ENCODE data around the gene ALS2CL. TPM values are rescaled to one million over a fixed set of nuclear protein-coding genes. Genes with fewer than 3 reads are reported as not detected.

Gene ALS2CL
- total RNA-seq, 2 experiments from 2014 or later = 3.6 to 4.5 TPM

GRCh38 chr3:46664188-46664970 lies 29.1 kb downstream of the ALS2CL start:
- peaks cover 3% of the 10 kb centered on the region for H3K4me1 Mint-ChIP-seq
- H3K27me3 Mint-ChIP-seq = peaks cover 3% of the 10 kb centered on the region
- H3K36me3 Mint-ChIP-seq = no peaks in the 10 kb centered on the region
- DNase-seq (no peak), ATAC-seq (ENCODE audit: low read depth) (no peak)
- no peak overlapping the region for H3K4me3 Mint-ChIP-seq
- H3K9me3 Mint-ChIP-seq = no peaks in the 10 kb centered on the region
- no peak overlapping the region for H3K27ac Mint-ChIP-seq
- POLR2A ChIA-PET = no interaction called here

- no peaks in the 10 kb centered on the region for H3K36me3 Mint-ChIP-seq
- H3K4me3 Mint-ChIP-seq = no peak overlapping the region
- ATAC-seq (ENCODE audit: low read depth) (peak; percentile 49), DNase-seq (peak; percentile 24)
- peaks cover 3% of the 10 kb centered on the region for H3K4me1 Mint-ChIP-seq
- POLR2A ChIA-PET = no interaction called here
- no peak overlapping the region for H3K27ac Mint-ChIP-seq
- peaks cover 3% of the 10 kb centered on the region for H3K27me3 Mint-ChIP-seq
- no peaks in the 10 kb centered on the region for H3K9me3 Mint-ChIP-seq
Observed at GRCh38 chr3:46663591-46664135, 29.8 kb downstream of the ALS2CL start.

- POLR2A ChIA-PET = interaction anchor here (0.5 kb wide), 1 partner anchor 138 kb away, joined by 3 read pairs; no protein-coding TSS in a partner anchor
- Mint-ChIP-seq H3K9me3 (no peaks in the 10 kb centered on the region), H3K4me1 (peaks cover 3% of the 10 kb centered on the region), H3K27ac (no peak overlapping the region), H3K27me3 (peaks cover 3% of the 10 kb centered on the region), H3K36me3 (no peaks in the 10 kb centered on the region), H3K4me3 (no peak overlapping the region)
- ATAC-seq (ENCODE audit: low read depth) (no peak), DNase-seq (no peak)
Observed at GRCh38 chr3:46662771-46663551, 30.5 kb downstream of the ALS2CL start.

- DNase-seq (no peak), ATAC-seq (ENCODE audit: low read depth) (no peak)
- no peak overlapping the region for H3K27ac Mint-ChIP-seq
- peaks cover 6% of the 10 kb centered on the region for H3K4me1 Mint-ChIP-seq
- no peak overlapping the region for H3K4me3 Mint-ChIP-seq
- H3K36me3 Mint-ChIP-seq = no peaks in the 10 kb centered on the region
- H3K9me3 Mint-ChIP-seq = no peaks in the 10 kb centered on the region
- peaks cover 3% of the 10 kb centered on the region for H3K27me3 Mint-ChIP-seq
- POLR2A ChIA-PET = no interaction called here
Observed at GRCh38 chr3:46661776-46662766, 31.4 kb downstream of the ALS2CL start.

GRCh38 chr3:46660543-46661523 lies 32.6 kb downstream of the ALS2CL start:
- peaks cover 6% of the 10 kb centered on the region for H3K4me1 Mint-ChIP-seq
- no peak overlapping the region for H3K4me3 Mint-ChIP-seq
- peaks cover 3% of the 10 kb centered on the region for H3K27me3 Mint-ChIP-seq
- POLR2A ChIA-PET = no interaction called here
- no peaks in the 10 kb centered on the region for H3K36me3 Mint-ChIP-seq
- DNase-seq (no peak), ATAC-seq (ENCODE audit: low read depth) (no peak)
- no peaks in the 10 kb centered on the region for H3K9me3 Mint-ChIP-seq
- no peak overlapping the region for H3K27ac Mint-ChIP-seq

- no peaks in the 10 kb centered on the region for H3K9me3 Mint-ChIP-seq
- no peaks in the 10 kb centered on the region for H3K36me3 Mint-ChIP-seq
- H3K27ac Mint-ChIP-seq = no peak overlapping the region
- peaks cover 5% of the 10 kb centered on the region for H3K27me3 Mint-ChIP-seq
- POLR2A ChIA-PET = no interaction called here
- H3K4me3 Mint-ChIP-seq = no peak overlapping the region
- peaks cover 6% of the 10 kb centered on the region for H3K4me1 Mint-ChIP-seq
- DNase-seq (no peak), ATAC-seq (ENCODE audit: low read depth) (no peak)
Observed at GRCh38 chr3:46660003-46660402, 33.5 kb downstream of the ALS2CL start.

GRCh38 chr3:46659285-46659684 lies 34.2 kb downstream of the ALS2CL start:
- POLR2A ChIA-PET = no interaction called here
- H3K4me3 Mint-ChIP-seq = no peak overlapping the region
- DNase-seq (no peak), ATAC-seq (ENCODE audit: low read depth) (no peak)
- H3K9me3 Mint-ChIP-seq = no peaks in the 10 kb centered on the region
- peaks cover 5% of the 10 kb centered on the region for H3K27me3 Mint-ChIP-seq
- peaks cover 6% of the 10 kb centered on the region for H3K4me1 Mint-ChIP-seq
- H3K36me3 Mint-ChIP-seq = no peaks in the 10 kb centered on the region
- H3K27ac Mint-ChIP-seq = no peak overlapping the region

- no peak for DNase-seq
- no peak for ATAC-seq (ENCODE audit: low read depth)
- Mint-ChIP-seq H3K9me3 (peaks cover 6% of the 10 kb centered on the region), H3K4me3 (no peak overlapping the region), H3K36me3 (no peaks in the 10 kb centered on the region), H3K4me1 (peaks cover 6% of the 10 kb centered on the region), H3K27me3 (peaks cover 11% of the 10 kb centered on the region), H3K27ac (no peak overlapping the region)
- POLR2A ChIA-PET = no interaction called here
Observed at GRCh38 chr3:46656778-46657556, 36.5 kb downstream of the ALS2CL start.

GRCh38 chr3:46655271-46655670 lies 38.2 kb downstream of the ALS2CL start:
- H3K27me3 Mint-ChIP-seq = peaks cover 23% of the 10 kb centered on the region
- POLR2A ChIA-PET = no interaction called here
- no peak overlapping the region for H3K27ac Mint-ChIP-seq
- peaks cover 8% of the 10 kb centered on the region for H3K9me3 Mint-ChIP-seq
- H3K4me3 Mint-ChIP-seq = no peak overlapping the region
- H3K4me1 Mint-ChIP-seq = peaks cover 6% of the 10 kb centered on the region
- no peaks in the 10 kb centered on the region for H3K36me3 Mint-ChIP-seq
- DNase-seq (no peak), ATAC-seq (ENCODE audit: low read depth) (no peak)

- Mint-ChIP-seq H3K9me3 (peaks cover 8% of the 10 kb centered on the region), H3K4me1 (no peaks in the 10 kb centered on the region), H3K4me3 (no peak overlapping the region), H3K27me3 (peaks cover 36% of the 10 kb centered on the region), H3K27ac (no peak overlapping the region), H3K36me3 (no peaks in the 10 kb centered on the region)
- ATAC-seq (ENCODE audit: low read depth) (no peak), DNase-seq (no peak)
- POLR2A ChIA-PET = no interaction called here
Observed at GRCh38 chr3:46651084-46651483, 42.4 kb downstream of the ALS2CL start.

GRCh38 chr3:46649436-46649835 lies 44.0 kb downstream of the ALS2CL start:
- no peaks in the 10 kb centered on the region for H3K36me3 Mint-ChIP-seq
- H3K9me3 Mint-ChIP-seq = peaks cover 8% of the 10 kb centered on the region
- H3K4me1 Mint-ChIP-seq = no peaks in the 10 kb centered on the region
- H3K4me3 Mint-ChIP-seq = no peak overlapping the region
- POLR2A ChIA-PET = no interaction called here
- peaks cover 37% of the 10 kb centered on the region for H3K27me3 Mint-ChIP-seq
- no peak for DNase-seq
- no peak overlapping the region for H3K27ac Mint-ChIP-seq
- ATAC-seq (ENCODE audit: low read depth) = no peak
